ENCODE results near the gene TDP1.

The TDP1 gene

DNA sequence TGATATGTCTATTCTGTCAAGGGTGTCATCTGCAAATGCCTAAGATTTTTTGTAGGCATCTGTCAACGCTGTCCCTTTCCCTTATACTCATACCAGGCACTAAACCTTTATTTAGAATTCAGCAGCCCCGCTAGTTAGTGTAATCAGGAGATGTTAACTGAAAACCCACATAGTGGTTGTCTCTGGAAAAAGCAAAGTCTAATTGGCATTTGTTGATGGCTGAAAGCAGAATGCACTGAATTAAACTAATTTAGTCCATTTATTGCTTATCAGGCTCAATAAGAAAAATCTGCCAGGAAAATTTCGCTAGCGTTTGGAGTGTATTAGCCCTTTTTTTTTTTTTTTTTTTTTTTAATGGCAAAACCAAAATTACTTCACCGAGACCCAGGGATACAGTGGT, 34.5 kb downstream of the TDP1 start:
- Histone ChIP-seq H3K27me3 (no peaks in the 10 kb centered on the region), H3K4me1 (no peaks in the 10 kb centered on the region), H3K9me3 (no peaks in the 10 kb centered on the region), H3K36me3 (peaks cover 39 to 70% (median 52%) of the 10 kb centered on the region in 3 donors), H3K4me3 (no peak overlapping the region), H3K27ac (no peak overlapping the region)
- DNase-seq, result no peak
- TF ChIP-seq, protein P1, sequence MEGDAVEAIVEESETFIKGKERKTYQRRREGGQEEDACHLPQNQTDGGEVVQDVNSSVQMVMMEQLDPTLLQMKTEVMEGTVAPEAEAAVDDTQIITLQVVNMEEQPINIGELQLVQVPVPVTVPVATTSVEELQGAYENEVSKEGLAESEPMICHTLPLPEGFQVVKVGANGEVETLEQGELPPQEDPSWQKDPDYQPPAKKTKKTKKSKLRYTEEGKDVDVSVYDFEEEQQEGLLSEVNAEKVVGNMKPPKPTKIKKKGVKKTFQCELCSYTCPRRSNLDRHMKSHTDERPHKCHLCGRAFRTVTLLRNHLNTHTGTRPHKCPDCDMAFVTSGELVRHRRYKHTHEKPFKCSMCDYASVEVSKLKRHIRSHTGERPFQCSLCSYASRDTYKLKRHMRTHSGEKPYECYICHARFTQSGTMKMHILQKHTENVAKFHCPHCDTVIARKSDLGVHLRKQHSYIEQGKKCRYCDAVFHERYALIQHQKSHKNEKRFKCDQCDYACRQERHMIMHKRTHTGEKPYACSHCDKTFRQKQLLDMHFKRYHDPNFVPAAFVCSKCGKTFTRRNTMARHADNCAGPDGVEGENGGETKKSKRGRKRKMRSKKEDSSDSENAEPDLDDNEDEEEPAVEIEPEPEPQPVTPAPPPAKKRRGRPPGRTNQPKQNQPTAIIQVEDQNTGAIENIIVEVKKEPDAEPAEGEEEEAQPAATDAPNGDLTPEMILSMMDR (IDR thresholded peaks at IDR 0.05), result no peak
- intact Hi-C loops (cut with DNase I; ENCODE audit: low total_unique reads), result no loop called here

DNA sequence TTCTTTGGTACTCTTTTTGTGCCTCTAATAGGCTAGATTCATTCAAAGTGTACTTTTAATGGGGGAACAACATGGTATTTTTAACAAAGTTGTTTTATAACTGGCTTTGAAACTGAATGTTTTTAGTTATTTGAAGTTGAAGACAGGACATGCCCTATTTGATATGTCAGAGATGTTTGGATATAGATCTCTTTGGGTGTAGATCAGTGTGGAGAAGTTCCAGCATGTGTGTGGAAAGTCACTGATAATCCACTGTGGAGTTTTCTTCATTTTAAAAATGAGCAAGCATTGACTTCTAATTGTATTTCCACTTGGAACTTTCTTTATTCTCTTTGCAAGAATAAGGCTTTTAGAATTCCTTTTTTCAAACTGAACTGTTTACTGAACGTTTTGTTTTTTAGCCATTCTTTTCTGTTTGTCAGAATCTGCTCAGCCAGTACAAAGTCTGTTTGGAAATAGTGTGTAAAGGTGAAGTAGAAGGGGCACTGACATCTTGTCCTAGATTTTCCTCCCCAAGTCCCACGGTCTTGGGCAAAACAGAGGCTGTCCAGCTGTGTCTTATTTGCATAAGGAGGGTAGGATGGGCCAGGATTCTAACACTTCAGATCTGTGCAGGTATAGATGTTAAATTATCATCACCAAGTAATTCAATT, 35.0 kb downstream of the TDP1 start:
- no peak overlapping the region for H3K27ac ChIP-seq
- peaks cover 36 to 70% (median 47%) of the 10 kb centered on the region in 3 donors for H3K36me3 ChIP-seq
- TF ChIP-seq, protein P1 (IDR thresholded peaks at IDR 0.05), result no peak
- no peaks in the 10 kb centered on the region for H3K27me3 ChIP-seq
- H3K9me3 ChIP-seq, result no peaks in the 10 kb centered on the region
- H3K4me1 ChIP-seq, result no peaks in the 10 kb centered on the region
- no peak overlapping the region for H3K4me3 ChIP-seq
- intact Hi-C loops (cut with DNase I; ENCODE audit: low total_unique reads), result no loop called here
- no peak for DNase-seq

DNA sequence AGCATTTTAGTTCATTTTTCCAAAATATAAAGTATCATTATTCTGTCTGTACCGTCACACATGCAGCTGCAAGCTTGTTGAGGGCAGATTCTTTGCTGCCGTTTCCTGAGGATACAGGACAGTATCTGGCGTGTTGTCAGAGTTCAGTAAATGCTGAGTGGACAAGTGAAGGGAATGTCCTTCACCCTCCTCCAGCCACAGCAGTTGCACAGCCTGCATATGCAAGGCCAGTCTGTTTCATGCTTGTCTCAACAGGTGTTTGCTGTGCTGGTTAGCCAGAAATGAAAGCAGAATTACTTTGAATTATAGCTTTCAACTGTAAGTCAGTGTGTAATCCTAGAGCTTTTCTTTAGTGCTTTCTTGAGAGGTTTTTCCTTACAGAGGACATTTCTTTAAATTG, 36.5 kb downstream of the TDP1 start:
- H3K9me3 ChIP-seq, result no peaks in the 10 kb centered on the region
- no peaks in the 10 kb centered on the region for H3K4me1 ChIP-seq
- TF ChIP-seq, protein P1 (IDR thresholded peaks at IDR 0.05), result no peak
- intact Hi-C loops (cut with DNase I; ENCODE audit: low total_unique reads), result no loop called here
- H3K36me3 ChIP-seq, result peaks cover 25 to 69% (median 54%) of the 10 kb centered on the region in 3 donors
- DNase-seq, result no peak
- H3K27ac ChIP-seq, result no peak overlapping the region
- no peak overlapping the region for H3K4me3 ChIP-seq
- no peaks in the 10 kb centered on the region for H3K27me3 ChIP-seq

DNA sequence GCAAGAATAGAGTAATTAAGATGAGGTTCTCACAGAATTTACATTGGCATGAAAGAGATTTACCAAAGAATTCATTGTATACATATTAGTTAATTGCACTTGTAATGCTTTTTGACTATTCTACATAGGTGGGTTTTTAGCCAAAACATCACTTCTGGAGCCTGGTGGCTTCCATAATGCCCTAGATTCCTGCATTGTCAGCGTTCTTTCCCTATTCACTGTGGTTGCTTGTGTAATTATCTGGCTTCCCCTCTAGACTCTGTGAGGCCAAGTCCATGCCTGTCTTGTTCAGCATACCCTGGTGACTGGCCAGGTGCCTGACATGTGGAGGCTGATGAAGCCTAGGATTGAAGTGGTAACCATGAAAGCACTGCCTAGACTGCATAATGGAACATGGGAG, 41.2 kb downstream of the TDP1 start:
- Histone ChIP-seq H3K4me3 (no peak overlapping the region), H3K27ac (no peak overlapping the region), H3K36me3 (peaks cover 25 to 61% (median 56%) of the 10 kb centered on the region in 3 donors), H3K27me3 (no peaks in the 10 kb centered on the region), H3K4me1 (no peaks in the 10 kb centered on the region), H3K9me3 (no peaks in the 10 kb centered on the region)
- intact Hi-C loops (cut with DNase I; ENCODE audit: low total_unique reads), result no loop called here
- TF ChIP-seq, protein P1 (IDR thresholded peaks at IDR 0.05), result no peak
- DNase-seq, result no peak

DNA sequence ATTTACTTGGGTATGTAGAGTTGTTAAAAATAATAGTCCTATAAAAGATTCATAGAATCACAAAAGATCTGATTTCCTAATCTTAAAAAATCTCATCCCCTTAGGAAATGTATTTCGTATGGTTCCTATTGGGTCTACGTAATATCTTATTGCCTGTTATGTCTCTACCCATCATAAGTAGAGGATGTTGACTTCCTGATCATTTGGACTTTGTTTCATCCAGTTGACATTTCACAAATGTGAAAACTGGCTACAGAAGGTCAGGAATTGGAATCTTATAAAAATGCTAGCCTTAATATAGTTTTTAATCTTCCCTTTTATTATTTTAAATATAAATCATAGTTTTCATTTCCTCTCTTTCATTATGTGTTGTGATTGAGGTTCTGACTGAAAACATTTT, 45.2 kb downstream of the TDP1 start:
- H3K36me3 ChIP-seq, result peaks cover 0 to 35% (median 30%) of the 10 kb centered on the region in 3 donors
- TF ChIP-seq, protein P1 (IDR thresholded peaks at IDR 0.05), result no peak
- DNase-seq, result no peak

More for the DNA sequence above, 45.2 kb downstream of the TDP1 start:
- Histone ChIP-seq H3K27me3 (no peaks in the 10 kb centered on the region), H3K9me3 (no peaks in the 10 kb centered on the region), H3K27ac (no peak overlapping the region), H3K4me3 (no peak overlapping the region), H3K4me1 (no peaks in the 10 kb centered on the region)
- intact Hi-C loops (cut with DNase I; ENCODE audit: low total_unique reads), result no loop called here
